ENCODE measurements around the gene TAS2R5. TPM values are rescaled to one million over a fixed set of nuclear protein-coding genes. Genes with fewer than 3 reads are reported as not detected.

Gene TAS2R5
- total RNA-seq, 1 experiment from 2014 or later: 0.90 TPM

GRCh38 chr7:141785706-141786552 lies 4.1 kb upstream of the TAS2R5 start:
- H3K4me1 Mint-ChIP-seq: no peaks in the 10 kb centered on the region
- POLR2A ChIA-PET: interaction anchor here (0.9 kb wide), 1 partner anchor 34 kb away, joined by 3 read pairs; no protein-coding TSS in a partner anchor
- TF ChIP-seq IRF1 (CRISPR knock-in tag; IDR thresholded peaks at IDR 0.05) (no peak), CTCF (IDR thresholded peaks at IDR 0.05) (peak; percentile 38)
- H3K9me3 Mint-ChIP-seq: no peaks in the 10 kb centered on the region
- CTCF ChIA-PET: interaction anchor here (0.6 to 2.7 kb wide), 23 partner anchors 8 to 548 kb away, joined by 3 to 10 read pairs (median 4); partner anchors contain the start of gene SSBP1
- DNase-seq (ENCODE audit: low spot score): no peak
- no peaks in the 10 kb centered on the region for H3K27me3 Mint-ChIP-seq (ENCODE audit: low read depth)
- no peak overlapping the region for H3K4me3 Mint-ChIP-seq
- H3K36me3 Mint-ChIP-seq: peaks cover 3% of the 10 kb centered on the region; the same call in 1 of the 2 replicates
- peak; percentile 86 for ATAC-seq
- peak overlapping the region; percentile 80 for H3K27ac Mint-ChIP-seq

GRCh38 chr7:141788296-141788695 lies 1.7 kb upstream of the TAS2R5 start:
- ATAC-seq (no peak), DNase-seq (ENCODE audit: low spot score) (no peak)
- Mint-ChIP-seq H3K4me1 (no peaks in the 10 kb centered on the region), H3K36me3 (peaks cover 3% of the 10 kb centered on the region; the same call in 1 of the 2 replicates), H3K27ac (no peak overlapping the region), H3K9me3 (no peaks in the 10 kb centered on the region), H3K4me3 (no peak overlapping the region), H3K27me3 (ENCODE audit: low read depth) (no peaks in the 10 kb centered on the region)
- no peak for TF ChIP-seq ZNF416 (CRISPR knock-in tag; IDR thresholded peaks at IDR 0.05)
- TF ChIP-seq KAT7 (CRISPR knock-in tag; IDR thresholded peaks at IDR 0.05; ENCODE audit: borderline replicate concordance): no peak
- no peak for TF ChIP-seq NR1H2 (CRISPR knock-in tag; IDR thresholded peaks at IDR 0.05)
- no peak for TF ChIP-seq NFYB (CRISPR knock-in tag; conservative IDR thresholded peaks at IDR 0.05; ENCODE audit: low read depth)
- TF ChIP-seq ZNF532 (CRISPR knock-in tag; IDR thresholded peaks at IDR 0.05; ENCODE audit: borderline replicate concordance): no peak
- TF ChIP-seq IRF2 (CRISPR knock-in tag; IDR thresholded peaks at IDR 0.05; ENCODE audit: borderline replicate concordance, low read depth): no peak
- no peak for TF ChIP-seq ETV6 (CRISPR knock-in tag; IDR thresholded peaks at IDR 0.05)
- TF ChIP-seq ZNF219 (CRISPR knock-in tag; IDR thresholded peaks at IDR 0.05; ENCODE audit: borderline replicate concordance): no peak
- no peak for TF ChIP-seq CBFB (CRISPR knock-in tag; IDR thresholded peaks at IDR 0.05; ENCODE audit: low read depth)
- no peak for TF ChIP-seq PREB (CRISPR knock-in tag; IDR thresholded peaks at IDR 0.05; ENCODE audit: borderline replicate concordance)
- TF ChIP-seq ZBTB43 (CRISPR knock-in tag; IDR thresholded peaks at IDR 0.05): no peak
- TF ChIP-seq, protein P1, sequence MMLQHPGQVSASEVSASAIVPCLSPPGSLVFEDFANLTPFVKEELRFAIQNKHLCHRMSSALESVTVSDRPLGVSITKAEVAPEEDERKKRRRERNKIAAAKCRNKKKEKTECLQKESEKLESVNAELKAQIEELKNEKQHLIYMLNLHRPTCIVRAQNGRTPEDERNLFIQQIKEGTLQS (CRISPR knock-in tag; conservative IDR thresholded peaks at IDR 0.05): no peak
- no peak for TF ChIP-seq ATF6 (CRISPR knock-in tag; IDR thresholded peaks at IDR 0.05)
- no peak for TF ChIP-seq TP53 (CRISPR knock-in tag; IDR thresholded peaks at IDR 0.05)
- TF ChIP-seq ZNF671 (CRISPR knock-in tag; IDR thresholded peaks at IDR 0.05): no peak
- TF ChIP-seq ATF2 (CRISPR knock-in tag; IDR thresholded peaks at IDR 0.05; ENCODE audit: borderline replicate concordance, low read depth): no peak
- CTCF ChIA-PET: no interaction called here
- POLR2A ChIA-PET: no interaction called here

Data from WTC11 (cell line).